Peyer's patch (tissue), 4 donors: Measurements from ENCODE around the gene TNS3. TPM values are rescaled to one million over a fixed set of nuclear protein-coding genes. Genes with fewer than 3 reads are reported as not detected.

Source experiments
- DNase-seq, 3 donors: peaks; one replicate each; pipeline ENCODE4 v3.0.0-alpha.2; 2017 to 2019
- H3K27ac ChIP-seq, 4 donors: fragments of 200-600 bp; sonication (generic); one replicate each; pipeline ENCODE4 v1.5.1; 2016 to 2019
- H3K27me3 ChIP-seq, 2 donors: fragments of 200-600 bp; sonication (generic); one replicate each; pipeline ENCODE4 v1.5.1; 2019
- H3K36me3 ChIP-seq, 3 donors: fragments of 200-600 bp; sonication (generic); one replicate each; pipeline ENCODE4 v1.5.1; 2016 to 2019
- H3K4me1 ChIP-seq, 4 donors: fragments of 200-600 bp; sonication (generic); one replicate each; pipeline ENCODE4 v1.5.1; 2016 to 2019
- H3K4me3 ChIP-seq, 4 donors: fragments of 200-600 bp; sonication (generic); 1 replicate in 3 of 4; 2 replicates in 1 of 4; pipeline ENCODE4 v1.5.1; 2016 to 2019; ENCODE audit warnings: mild to moderate bottlenecking in 1 of 4
- H3K9me3 ChIP-seq, 4 donors: fragments of 200-600 bp; sonication (generic); one replicate each; pipeline ENCODE4 v1.5.1; 2016 to 2019; ENCODE audit warnings: mild to moderate bottlenecking in 1 of 4
- POLR2A ChIP-seq, 2 donors: fragments of 450-650 bp; IDR thresholded peaks; one replicate each; pipeline ENCODE4 v1.5.1; 2017; ENCODE audit warnings: antibody characterized with exemption in 2 of 2, mild to moderate bottlenecking in 2 of 2, moderate library complexity in 2 of 2
- total RNA-seq, 4 donors: library from RNA; depleted of rRNA; stranded (reverse); fragments of >200 nt; gene quantifications; one replicate each; pipeline ENCODE4 v1.1.0, GENCODE V29; 2016
- TF ChIP-seq, protein P1 (sequence below), 6 experiments: fragments of 450-650 bp in 4 of 6; fragments of 200-600 bp in 2 of 6; sonication (generic) in 1 of 6; IDR thresholded peaks; one replicate each; pipeline ENCODE4 v1.5.1; 2017 to 2019; ENCODE audit warnings: antibody characterized with exemption in 6 of 6, mild to moderate bottlenecking in 3 of 6, moderate library complexity in 1 of 6

The TNS3 gene
- total RNA-seq, 4 donors from 2014 or later = 79.5 to 157 (median 112) TPM

DNA sequence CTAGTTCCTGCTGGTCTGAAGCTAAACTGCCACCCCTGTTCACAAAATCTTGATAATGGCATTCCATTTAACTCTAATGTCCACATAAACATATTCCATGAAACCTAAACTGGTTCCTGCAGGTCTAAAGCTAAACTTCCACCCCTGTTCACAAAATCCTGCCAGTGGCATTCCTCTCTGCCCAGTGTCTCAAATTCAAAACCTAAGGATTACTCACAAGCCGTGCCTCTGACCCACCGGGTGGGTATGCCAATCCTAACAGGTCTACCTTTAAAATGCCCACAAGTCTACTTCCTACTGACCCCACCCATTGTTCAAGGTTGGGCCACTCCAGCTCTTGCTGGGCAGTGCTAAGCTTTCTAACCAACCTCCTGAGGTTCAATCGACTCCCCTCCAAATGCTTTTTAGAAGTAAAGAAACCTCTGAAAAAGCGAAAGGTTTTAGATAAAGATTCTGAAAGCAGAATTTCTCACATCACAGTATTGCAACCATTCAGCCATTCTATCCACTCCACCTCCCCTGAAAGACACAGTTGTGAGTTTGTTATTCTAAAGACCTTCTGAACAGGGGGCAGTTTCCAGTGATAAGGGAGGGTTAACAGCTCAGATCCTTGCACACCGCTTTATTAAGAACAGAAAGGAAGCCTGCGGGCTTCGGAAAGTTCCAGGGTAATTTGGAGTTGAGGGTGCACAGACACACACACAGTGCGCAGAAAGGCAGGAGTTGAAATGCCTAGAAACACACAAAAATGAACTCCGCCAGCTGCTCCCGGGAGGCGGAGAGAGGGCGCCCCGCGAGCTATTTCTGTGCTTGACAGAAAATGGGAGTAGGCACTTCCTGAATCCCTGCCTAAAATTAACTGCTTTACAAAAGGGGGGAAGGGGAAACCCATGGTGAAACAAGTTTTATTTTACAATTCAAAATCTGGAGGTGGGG, 87.7 kb downstream of the TNS3 start:
- peaks cover 7 to 54% (median 31%) of the 10 kb centered on the region in 4 donors for H3K4me1 ChIP-seq
- no peaks in the 10 kb centered on the region for H3K9me3 ChIP-seq
- peak overlapping the region; percentile 21 to 68 (median 25) for H3K27ac ChIP-seq
- TF ChIP-seq POLR2A (IDR thresholded peaks at IDR 0.05) = no peak
- TF ChIP-seq, protein P1, sequence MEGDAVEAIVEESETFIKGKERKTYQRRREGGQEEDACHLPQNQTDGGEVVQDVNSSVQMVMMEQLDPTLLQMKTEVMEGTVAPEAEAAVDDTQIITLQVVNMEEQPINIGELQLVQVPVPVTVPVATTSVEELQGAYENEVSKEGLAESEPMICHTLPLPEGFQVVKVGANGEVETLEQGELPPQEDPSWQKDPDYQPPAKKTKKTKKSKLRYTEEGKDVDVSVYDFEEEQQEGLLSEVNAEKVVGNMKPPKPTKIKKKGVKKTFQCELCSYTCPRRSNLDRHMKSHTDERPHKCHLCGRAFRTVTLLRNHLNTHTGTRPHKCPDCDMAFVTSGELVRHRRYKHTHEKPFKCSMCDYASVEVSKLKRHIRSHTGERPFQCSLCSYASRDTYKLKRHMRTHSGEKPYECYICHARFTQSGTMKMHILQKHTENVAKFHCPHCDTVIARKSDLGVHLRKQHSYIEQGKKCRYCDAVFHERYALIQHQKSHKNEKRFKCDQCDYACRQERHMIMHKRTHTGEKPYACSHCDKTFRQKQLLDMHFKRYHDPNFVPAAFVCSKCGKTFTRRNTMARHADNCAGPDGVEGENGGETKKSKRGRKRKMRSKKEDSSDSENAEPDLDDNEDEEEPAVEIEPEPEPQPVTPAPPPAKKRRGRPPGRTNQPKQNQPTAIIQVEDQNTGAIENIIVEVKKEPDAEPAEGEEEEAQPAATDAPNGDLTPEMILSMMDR (IDR thresholded peaks at IDR 0.05) = no peak
- no peaks in the 10 kb centered on the region for H3K27me3 ChIP-seq
- no peaks in the 10 kb centered on the region for H3K36me3 ChIP-seq
- no peak overlapping the region for H3K4me3 ChIP-seq
- no peak for DNase-seq

DNA sequence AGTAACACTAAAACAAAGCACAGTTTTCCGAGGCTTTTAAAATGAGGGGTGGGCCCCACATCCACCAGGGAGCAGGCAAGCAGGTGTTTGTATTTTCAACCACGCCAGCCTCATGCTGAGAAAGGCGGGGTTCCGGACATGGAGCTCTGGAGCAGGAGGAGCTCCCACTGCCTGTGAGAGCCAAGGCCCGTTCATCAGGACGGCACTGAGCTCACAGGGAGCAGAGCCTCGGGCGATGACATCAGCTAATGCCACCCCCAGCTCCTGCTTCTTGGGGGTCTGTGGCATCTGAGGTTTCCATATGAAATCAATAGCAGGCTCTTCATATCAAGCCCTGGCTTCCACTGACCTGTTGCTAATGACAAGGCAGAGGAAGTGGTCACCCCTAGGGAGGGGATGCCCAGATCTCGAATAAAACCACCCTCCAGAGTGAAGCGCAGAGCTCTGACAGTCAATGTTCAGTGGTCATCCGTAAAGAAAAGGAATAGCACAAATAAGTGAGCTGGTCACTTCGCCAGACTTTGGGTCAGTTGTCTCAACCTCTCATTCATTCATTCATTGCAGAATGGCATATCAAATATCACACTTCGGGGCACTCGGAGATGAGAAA, 89.1 kb downstream of the TNS3 start:
- peaks cover 2 to 50% (median 26%) of the 10 kb centered on the region in 4 donors for H3K4me1 ChIP-seq
- no peak for DNase-seq
- no peaks in the 10 kb centered on the region for H3K9me3 ChIP-seq
- no peaks in the 10 kb centered on the region for H3K36me3 ChIP-seq
- no peak overlapping the region for H3K4me3 ChIP-seq
- no peaks in the 10 kb centered on the region for H3K27me3 ChIP-seq
- peak overlapping the region in 1 of 4 donors; percentile 8 for H3K27ac ChIP-seq
- TF ChIP-seq, protein P1 (IDR thresholded peaks at IDR 0.05) = no peak
- TF ChIP-seq POLR2A (IDR thresholded peaks at IDR 0.05) = no peak

DNA sequence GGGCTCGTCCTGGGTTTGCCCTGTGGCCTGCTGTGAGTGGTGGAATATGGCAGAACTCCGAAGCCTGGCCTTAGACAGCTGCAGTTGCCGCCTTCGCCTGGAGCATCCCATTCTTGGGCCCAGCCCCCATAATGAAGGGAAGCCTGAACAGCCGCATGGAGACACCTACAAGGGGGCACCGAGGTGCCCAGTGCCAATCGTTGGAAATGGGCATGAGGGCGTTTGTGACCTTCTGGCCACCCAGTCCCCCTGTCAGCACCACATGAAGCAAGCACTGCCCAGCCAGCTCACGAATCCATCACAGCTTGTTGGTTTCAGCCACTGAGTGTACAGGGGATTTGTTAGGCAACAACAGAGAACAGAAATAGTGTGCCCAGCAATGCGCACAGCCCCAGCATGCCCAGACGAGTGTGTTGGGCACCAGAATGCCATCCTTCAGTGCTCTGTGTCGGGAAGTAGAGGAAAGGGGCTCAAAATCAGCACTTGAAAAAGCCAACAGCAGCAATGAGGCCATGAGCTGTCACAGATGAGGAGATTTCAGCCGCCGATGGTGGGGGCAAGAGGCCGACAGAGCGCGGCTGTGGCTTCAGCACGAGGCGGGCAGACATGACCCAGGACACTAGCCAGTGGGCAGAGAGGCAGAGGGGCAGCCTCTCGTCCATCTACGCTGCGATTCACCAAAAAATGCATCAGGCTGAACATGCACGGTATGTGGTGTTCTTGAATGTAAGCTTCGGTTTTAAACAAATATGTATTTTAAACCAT, 91.2 kb downstream of the TNS3 start:
- H3K4me3 ChIP-seq = no peak overlapping the region
- DNase-seq = no peak
- H3K4me1 ChIP-seq = peaks cover 0 to 41% (median 9%) of the 10 kb centered on the region in 4 donors
- H3K9me3 ChIP-seq = no peaks in the 10 kb centered on the region
- no peak overlapping the region for H3K27ac ChIP-seq
- TF ChIP-seq POLR2A (IDR thresholded peaks at IDR 0.05) = no peak
- TF ChIP-seq, protein P1 (IDR thresholded peaks at IDR 0.05) = no peak
- no peaks in the 10 kb centered on the region for H3K36me3 ChIP-seq
- H3K27me3 ChIP-seq = no peaks in the 10 kb centered on the region

DNA sequence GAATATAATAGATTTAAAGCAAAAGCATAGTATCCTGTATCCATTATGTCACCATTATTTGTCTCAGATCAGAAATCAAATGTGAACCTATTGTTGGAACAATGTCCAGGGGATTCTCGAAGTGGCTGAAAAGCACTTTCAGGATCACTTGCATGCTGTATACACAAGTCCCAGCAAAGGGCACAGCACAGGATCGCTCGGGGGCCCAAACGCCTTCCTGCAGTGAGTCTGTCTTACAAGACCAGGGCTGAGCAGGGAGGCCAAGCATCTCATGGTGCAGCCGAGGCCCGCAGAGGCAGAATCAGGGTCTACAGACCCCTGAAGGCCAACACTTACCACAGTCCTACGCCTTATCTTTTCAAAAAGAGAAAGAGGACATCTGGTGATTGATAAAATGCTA, 92.3 kb downstream of the TNS3 start:
- Histone ChIP-seq H3K27me3 (no peaks in the 10 kb centered on the region), H3K27ac (peak overlapping the region in 1 of 4 donors; percentile 25), H3K36me3 (no peaks in the 10 kb centered on the region), H3K4me3 (no peak overlapping the region), H3K9me3 (no peaks in the 10 kb centered on the region), H3K4me1 (peaks cover 0 to 39% (median 8%) of the 10 kb centered on the region in 4 donors)
- DNase-seq = no peak
- TF ChIP-seq, protein P1 (IDR thresholded peaks at IDR 0.05) = no peak
- TF ChIP-seq POLR2A (IDR thresholded peaks at IDR 0.05) = no peak

DNA sequence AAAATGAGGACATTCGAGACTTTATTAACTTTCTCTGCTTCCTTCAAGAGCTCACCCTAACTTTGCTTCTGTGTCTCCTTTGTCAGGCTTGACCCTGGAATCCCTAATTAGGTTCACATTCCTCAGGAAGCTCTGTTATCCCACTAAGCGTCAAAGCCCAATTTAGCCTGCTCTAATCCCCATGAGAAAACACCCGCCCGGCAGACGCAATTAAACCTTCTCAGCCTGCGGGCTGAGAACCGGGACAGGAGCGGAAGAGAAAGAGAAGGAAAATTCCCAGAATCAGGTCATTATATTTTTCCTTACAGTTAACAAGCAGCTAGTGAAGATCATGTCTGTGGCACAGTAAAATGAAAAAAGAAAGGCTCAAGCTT, 93.0 kb downstream of the TNS3 start:
- H3K27me3 ChIP-seq = no peaks in the 10 kb centered on the region
- peaks cover 0 to 39% (median 5%) of the 10 kb centered on the region in 4 donors for H3K4me1 ChIP-seq
- H3K4me3 ChIP-seq = no peak overlapping the region
- peak overlapping the region in 3 of 4 donors; percentile 23 to 66 (median 25) for H3K27ac ChIP-seq
- DNase-seq = no peak
- no peak for TF ChIP-seq POLR2A (IDR thresholded peaks at IDR 0.05)
- TF ChIP-seq, protein P1 (IDR thresholded peaks at IDR 0.05) = no peak
- H3K9me3 ChIP-seq = no peaks in the 10 kb centered on the region
- H3K36me3 ChIP-seq = no peaks in the 10 kb centered on the region
